A549 (cell line): ENCODE measurements around the gene MRPL40. TPM values are rescaled to one million over a fixed set of nuclear protein-coding genes. Genes with fewer than 3 reads are reported as not detected.

Experiments
- ATAC-seq, 2 experiments: fragments of 200-7000 bp in 1 of 2; fragments of >200 bp in 1 of 2; cut with Nextera tagmentation in 1 of 2; cut with Tn5 transposase in 1 of 2; 3 replicates each; pipeline versions ENCODE4 v1.8.0 to v1.9.1; 2018 to 2020; ENCODE audit warnings: mild to moderate bottlenecking in 1 of 2, moderate library complexity in 1 of 2
- CTCF ChIA-PET: fragments of 300-600 bp; sonication (Branson Sonifier 250); formaldehyde crosslinking; extraction: SDS; loops from one replicate; lab custom pipeline; 2021; ENCODE audit warnings: antibody characterized with exemption, inconsistent platforms; lab: Yijun Ruan, JAX
- POLR2A ChIA-PET: fragments of 350-600 bp; formaldehyde crosslinking; extraction: SDS; loops from one replicate; lab custom pipeline; 2021; ENCODE audit warnings: antibody characterized with exemption, inconsistent platforms; lab: Yijun Ruan, JAX
- DNase-seq, 2 experiments: peaks; one replicate each; pipeline versions ENCODE4 v3.0.0 to v3.0.0-alpha.2; 2011 to 2016; ENCODE audit warnings: low read depth in 1 of 2, low spot score in 1 of 2
- FAIRE-seq: peaks from 2 replicates; lab custom pipeline; 2011; peaks lifted over from hg19 to GRCh38; lab: Jason Lieb, UNC
- H3K27ac ChIP-seq, 2 experiments: fragments of >200 bp; sonication (Bioruptor Twin); formaldehyde crosslinking; 3 replicates each; pipeline ENCODE4 v1.5.1; 2016 to 2017
- H3K4me1 ChIP-seq: fragments of >200 bp; sonication (Bioruptor Twin); formaldehyde crosslinking; 3 replicates; pipeline ENCODE4 v1.6.1; 2016
- H3K4me2 ChIP-seq: fragments of >200 bp; sonication (Bioruptor Twin); formaldehyde crosslinking; 3 replicates; pipeline ENCODE4 v1.6.1; 2016
- H3K4me3 ChIP-seq: fragments of >200 bp; sonication (Bioruptor Twin); formaldehyde crosslinking; 3 replicates; pipeline ENCODE4 v1.5.1; 2016
- H3K9me3 ChIP-seq: fragments of >200 bp; sonication (Bioruptor Twin); formaldehyde crosslinking; 3 replicates; pipeline ENCODE4 v1.6.1; 2016
- CHD2 ChIP-seq: fragments of 150-350 bp; IDR thresholded peaks from 2 replicates; pipeline ENCODE4 v1.6.1; 2014; ENCODE audit warnings: low read length; ENCODE audit not compliant: partially characterized antibody
- CHD4 ChIP-seq: fragments of 200-600 bp; sonication (generic); IDR thresholded peaks from 2 replicates; pipeline ENCODE4 v1.6.1; 2016; ENCODE audit warnings: antibody characterized with exemption, mild to moderate bottlenecking, borderline replicate concordance
- EHF ChIP-seq: fragments of 250-450 bp; sonication (Bioruptor Pico); IDR thresholded peaks from 2 replicates; pipeline ENCODE4 v1.5.0; 2020; ENCODE audit warnings: mild to moderate bottlenecking
- EP300 ChIP-seq, 2 experiments: fragments of >200 bp; sonication (Bioruptor Twin); formaldehyde crosslinking; IDR thresholded peaks; 2 replicates in 1 of 2; 3 replicates in 1 of 2; pipeline ENCODE4 v1.6.1; 2016 to 2017
- ESRRA ChIP-seq: fragments of 150-350 bp; IDR thresholded peaks from 2 replicates; pipeline ENCODE4 v1.6.1; 2014; ENCODE audit warnings: mild to moderate bottlenecking, low read length, borderline replicate concordance
- FOSL2 ChIP-seq, 2 experiments: fragments of 450-650 bp in 1 of 2; fragments of >200 bp in 1 of 2; sonication (Bioruptor Twin) in 1 of 2; formaldehyde crosslinking; IDR thresholded peaks; 2 replicates each; pipeline versions ENCODE4 v1.5.0 to v1.6.1; 2016 to 2020; ENCODE audit warnings: mild to moderate bottlenecking in 1 of 2, moderate library complexity in 1 of 2
- GATA3 ChIP-seq: IDR thresholded peaks from 2 replicates; pipeline ENCODE4 v1.6.1; 2012; ENCODE audit warnings: borderline replicate concordance
- HEYL ChIP-seq: fragments of 250-450 bp; sonication (Bioruptor Pico); IDR thresholded peaks from 2 replicates; pipeline ENCODE4 v1.8.0; 2021; ENCODE audit warnings: mild to moderate bottlenecking, moderate library complexity
- JUNB ChIP-seq: fragments of >200 bp; sonication (Bioruptor Twin); formaldehyde crosslinking; IDR thresholded peaks from 2 replicates; pipeline ENCODE4 v1.6.1; 2016
- NPAS2 ChIP-seq: fragments of 250-450 bp; sonication (Bioruptor Pico); IDR thresholded peaks from 2 replicates; pipeline ENCODE4 v1.8.0; 2022; ENCODE audit warnings: mild to moderate bottlenecking, moderate library complexity, borderline replicate concordance
- POLR2A ChIP-seq: IDR thresholded peaks from 2 replicates; pipeline ENCODE4 v1.6.1; 2012; ENCODE audit warnings: mild to moderate bottlenecking, low read length
- POLR2AphosphoS2 ChIP-seq: conservative IDR thresholded peaks from 2 replicates; pipeline ENCODE4 v1.6.1; 2012; ENCODE audit warnings: low read length, improper control_type of control experiment, inconsistent platforms
- RAD21 ChIP-seq, 2 experiments: fragments of >200 bp in 1 of 2; sonication (Bioruptor Twin) in 1 of 2; formaldehyde crosslinking in 1 of 2; IDR thresholded peaks in 1 of 2; conservative IDR thresholded peaks in 1 of 2; 2 replicates in 1 of 2; 3 replicates in 1 of 2; pipeline ENCODE4 v1.6.1; 2012 to 2018; ENCODE audit warnings: inconsistent platforms in 1 of 2
- TFCP2L1 ChIP-seq: fragments of 250-450 bp; sonication (Bioruptor Pico); IDR thresholded peaks from 2 replicates; pipeline ENCODE4 v1.5.0; 2021; ENCODE audit warnings: mild to moderate bottlenecking
- TP53 ChIP-seq: fragments of 250-450 bp; sonication (Bioruptor Pico); IDR thresholded peaks from 2 replicates; pipeline ENCODE4 v1.5.0; 2021; ENCODE audit warnings: mild to moderate bottlenecking, moderate library complexity
- ZFP36 ChIP-seq: fragments of 450-650 bp; IDR thresholded peaks from 2 replicates; pipeline ENCODE4 v1.6.1; 2014; ENCODE audit warnings: borderline replicate concordance; ENCODE audit not compliant: partially characterized antibody
- ZNF302 ChIP-seq: fragments of 250-450 bp; sonication (Bioruptor Pico); IDR thresholded peaks from 2 replicates; pipeline ENCODE4 v1.9.0; 2021; ENCODE audit warnings: inconsistent platforms, mild to moderate bottlenecking, moderate library complexity
- ZSCAN20 ChIP-seq: fragments of 250-450 bp; sonication (Bioruptor Pico); IDR thresholded peaks from 2 replicates; pipeline ENCODE4 v1.8.0; 2022; ENCODE audit warnings: mild to moderate bottlenecking, moderate library complexity
- WGBS: methylation state at CpG from one replicate; pipeline ENCODE4 v1.1.6; 2017; ENCODE audit errors: missing lambda C conversion rate; 5-methylcytosine and 5-hydroxymethylcytosine counted together
- polyA plus RNA-seq, 4 experiments: library from polyadenylated mRNA; depleted of rRNA in 3 of 4; stranded (reverse); fragments of >200 nt; fragmentation: RNase III in 1 of 4; extraction: RNeasy Plus Mini Kit Qiagen cat#74134 plus additional on column Dnase treatment in 1 of 4; gene quantifications; 2 replicates in 3 of 4; 3 replicates in 1 of 4; pipeline ENCODE4 v1.2.3, GENCODE V29; 2011 to 2017
- TF ChIP-seq, protein P1 (sequence below): fragments of 250-450 bp; sonication (Bioruptor Pico); IDR thresholded peaks from 2 replicates; pipeline ENCODE4 v1.5.0; 2020; ENCODE audit warnings: low read depth, mild to moderate bottlenecking, moderate library complexity
- TF ChIP-seq, protein P2 (sequence below): IDR thresholded peaks from 2 replicates; pipeline ENCODE4 v1.6.1; 2012
- TF ChIP-seq, protein P3 (sequence below): fragments of 200-600 bp; sonication (generic); IDR thresholded peaks from 2 replicates; pipeline ENCODE4 v1.6.1; 2016; ENCODE audit warnings: antibody characterized with exemption, mild to moderate bottlenecking, moderate library complexity
- TF ChIP-seq, protein P4 (sequence below): fragments of 450-650 bp; IDR thresholded peaks from 2 replicates; pipeline ENCODE4 v1.6.1; 2014; ENCODE audit warnings: antibody characterized with exemption
- TF ChIP-seq, protein P5 (sequence below): fragments of >200 bp; sonication (Bioruptor Twin); formaldehyde crosslinking; IDR thresholded peaks from 3 replicates; pipeline ENCODE4 v1.6.1; 2016
- TF ChIP-seq, protein P6 (sequence below): fragments of 250-450 bp; sonication (Bioruptor Pico); IDR thresholded peaks from 2 replicates; pipeline ENCODE4 v1.5.0; 2021; ENCODE audit warnings: mild to moderate bottlenecking, moderate library complexity, borderline replicate concordance
- TF ChIP-seq, protein P7 (sequence below): fragments of 150-350 bp; IDR thresholded peaks from 2 replicates; pipeline ENCODE4 v1.6.1; 2014; ENCODE audit warnings: low read depth, mild to moderate bottlenecking, low read length

MRPL40 gene
- polyA plus RNA-seq, 2 of the 4 experiments (the other 2 are of a cell fraction) = 32.1 to 45.7 TPM

DNA sequence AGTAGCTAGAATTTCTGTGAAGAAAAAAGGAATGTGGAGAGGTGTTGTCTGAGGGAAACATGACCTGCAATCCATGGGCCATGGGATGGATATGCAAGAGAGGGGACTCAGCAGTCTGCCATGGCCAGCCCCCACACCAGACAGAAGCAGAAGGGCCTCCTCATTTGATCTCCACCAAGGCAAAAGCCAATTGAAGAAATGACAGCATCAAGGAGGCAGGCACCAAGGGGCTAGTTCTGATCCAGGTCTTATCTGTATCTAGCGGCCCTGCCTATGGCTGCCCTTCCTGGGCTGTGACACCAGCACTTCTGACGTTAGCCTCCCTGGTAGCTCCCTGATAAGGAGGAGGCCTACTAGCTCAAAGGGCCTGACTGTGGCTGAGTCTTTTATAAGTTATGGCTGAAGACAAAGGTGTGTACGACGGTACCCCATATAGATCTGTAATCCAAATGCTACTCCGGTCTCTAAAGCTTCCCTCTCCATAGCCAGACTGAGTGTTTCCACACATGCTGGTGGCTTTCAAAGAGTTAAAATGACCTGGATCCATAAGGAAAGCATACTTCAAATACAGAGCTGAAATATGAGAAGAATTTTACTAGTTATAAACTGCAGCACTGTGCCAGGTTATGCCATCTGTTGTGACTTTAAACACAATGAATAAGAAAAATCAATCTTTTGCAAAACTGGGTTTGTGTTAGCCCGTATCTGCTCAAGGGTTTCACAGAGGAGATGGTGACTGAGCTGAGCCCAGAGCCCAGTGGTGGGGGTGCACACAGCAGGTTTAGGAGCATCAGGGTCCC is 35.2 kb upstream of the MRPL40 start:
- no peak overlapping the region for H3K27ac ChIP-seq
- H3K9me3 ChIP-seq = no peaks in the 10 kb centered on the region
- DNase-seq (no peak), ATAC-seq (no peak), FAIRE-seq (no peak)
- no peak overlapping the region for H3K4me3 ChIP-seq
- POLR2A ChIA-PET = no interaction called here
- no peak overlapping the region for H3K4me2 ChIP-seq
- H3K4me1 ChIP-seq = no peaks in the 10 kb centered on the region
- 94% methylated on average over 5 of the region's 6 CpGs for WGBS
- CTCF ChIA-PET = no interaction called here
- TF ChIP-seq TFCP2L1 = no peak
- TF ChIP-seq JUNB = no peak
- no peak for TF ChIP-seq POLR2A
- TF ChIP-seq ZNF302 (CRISPR knock-in tag) = no peak
- TF ChIP-seq RAD21 (conservative IDR thresholded peaks at IDR 0.05 in 1 of 2, IDR thresholded peaks at IDR 0.05 in 1 of 2) = no peak
- TF ChIP-seq, protein P1, sequence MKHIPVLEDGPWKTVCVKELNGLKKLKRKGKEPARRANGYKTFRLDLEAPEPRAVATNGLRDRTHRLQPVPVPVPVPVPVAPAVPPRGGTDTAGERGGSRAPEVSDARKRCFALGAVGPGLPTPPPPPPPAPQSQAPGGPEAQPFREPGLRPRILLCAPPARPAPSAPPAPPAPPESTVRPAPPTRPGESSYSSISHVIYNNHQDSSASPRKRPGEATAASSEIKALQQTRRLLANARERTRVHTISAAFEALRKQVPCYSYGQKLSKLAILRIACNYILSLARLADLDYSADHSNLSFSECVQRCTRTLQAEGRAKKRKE (CRISPR knock-in tag) = no peak
- no peak for TF ChIP-seq ZFP36
- TF ChIP-seq TP53 (CRISPR knock-in tag) = no peak
- TF ChIP-seq ZSCAN20 (CRISPR knock-in tag) = no peak
- TF ChIP-seq, protein P2, sequence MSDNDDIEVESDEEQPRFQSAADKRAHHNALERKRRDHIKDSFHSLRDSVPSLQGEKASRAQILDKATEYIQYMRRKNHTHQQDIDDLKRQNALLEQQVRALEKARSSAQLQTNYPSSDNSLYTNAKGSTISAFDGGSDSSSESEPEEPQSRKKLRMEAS = no peak
- TF ChIP-seq GATA3 = no peak
- TF ChIP-seq EHF = no peak
- TF ChIP-seq FOSL2 (IDR thresholded peaks at IDR 0.05) = no peak
- no peak for TF ChIP-seq FOSL2 (CRISPR knock-in tag; IDR thresholded peaks at IDR 0.05)
- no peak for TF ChIP-seq CHD2

DNA sequence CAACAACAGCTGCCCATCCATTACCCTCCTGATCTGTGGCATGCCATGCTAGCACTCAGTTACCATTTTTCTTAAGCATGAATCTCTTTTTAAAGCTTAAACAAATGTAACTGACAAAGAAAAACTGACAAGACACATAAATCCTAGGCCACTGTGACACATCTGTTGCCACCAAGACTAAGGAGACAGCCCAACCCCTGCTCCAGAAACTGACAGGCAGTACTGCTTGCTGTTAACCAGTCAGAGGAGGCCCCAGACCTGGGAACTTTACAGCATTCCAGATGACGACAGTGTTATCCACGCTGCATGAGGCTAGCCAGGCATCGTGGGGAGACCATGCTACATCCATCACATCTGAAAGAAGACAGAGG is 34.6 kb upstream of the MRPL40 start:
- no peak overlapping the region for H3K4me2 ChIP-seq
- no peak for FAIRE-seq
- CTCF ChIA-PET = no interaction called here

More for the DNA sequence above, 34.6 kb upstream of the MRPL40 start:
- Histone ChIP-seq H3K4me1 (no peaks in the 10 kb centered on the region), H3K4me3 (no peak overlapping the region), H3K9me3 (no peaks in the 10 kb centered on the region), H3K27ac (no peak overlapping the region)
- WGBS = 82% methylated on average over 3 of the region's 3 CpGs
- TF ChIP-seq EP300 (IDR thresholded peaks at IDR 0.05) (no peak), ESRRA (no peak), CHD4 (no peak), NPAS2 (CRISPR knock-in tag) (no peak), GATA3 (no peak), HEYL (CRISPR knock-in tag) (no peak), ZFP36 (no peak), TP53 (CRISPR knock-in tag) (no peak), POLR2AphosphoS2 (no peak), FOSL2 (IDR thresholded peaks at IDR 0.05) (no peak), FOSL2 (CRISPR knock-in tag; IDR thresholded peaks at IDR 0.05) (no peak)
- TF ChIP-seq, protein P2 = no peak
- TF ChIP-seq, protein P3, sequence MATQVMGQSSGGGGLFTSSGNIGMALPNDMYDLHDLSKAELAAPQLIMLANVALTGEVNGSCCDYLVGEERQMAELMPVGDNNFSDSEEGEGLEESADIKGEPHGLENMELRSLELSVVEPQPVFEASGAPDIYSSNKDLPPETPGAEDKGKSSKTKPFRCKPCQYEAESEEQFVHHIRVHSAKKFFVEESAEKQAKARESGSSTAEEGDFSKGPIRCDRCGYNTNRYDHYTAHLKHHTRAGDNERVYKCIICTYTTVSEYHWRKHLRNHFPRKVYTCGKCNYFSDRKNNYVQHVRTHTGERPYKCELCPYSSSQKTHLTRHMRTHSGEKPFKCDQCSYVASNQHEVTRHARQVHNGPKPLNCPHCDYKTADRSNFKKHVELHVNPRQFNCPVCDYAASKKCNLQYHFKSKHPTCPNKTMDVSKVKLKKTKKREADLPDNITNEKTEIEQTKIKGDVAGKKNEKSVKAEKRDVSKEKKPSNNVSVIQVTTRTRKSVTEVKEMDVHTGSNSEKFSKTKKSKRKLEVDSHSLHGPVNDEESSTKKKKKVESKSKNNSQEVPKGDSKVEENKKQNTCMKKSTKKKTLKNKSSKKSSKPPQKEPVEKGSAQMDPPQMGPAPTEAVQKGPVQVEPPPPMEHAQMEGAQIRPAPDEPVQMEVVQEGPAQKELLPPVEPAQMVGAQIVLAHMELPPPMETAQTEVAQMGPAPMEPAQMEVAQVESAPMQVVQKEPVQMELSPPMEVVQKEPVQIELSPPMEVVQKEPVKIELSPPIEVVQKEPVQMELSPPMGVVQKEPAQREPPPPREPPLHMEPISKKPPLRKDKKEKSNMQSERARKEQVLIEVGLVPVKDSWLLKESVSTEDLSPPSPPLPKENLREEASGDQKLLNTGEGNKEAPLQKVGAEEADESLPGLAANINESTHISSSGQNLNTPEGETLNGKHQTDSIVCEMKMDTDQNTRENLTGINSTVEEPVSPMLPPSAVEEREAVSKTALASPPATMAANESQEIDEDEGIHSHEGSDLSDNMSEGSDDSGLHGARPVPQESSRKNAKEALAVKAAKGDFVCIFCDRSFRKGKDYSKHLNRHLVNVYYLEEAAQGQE = no peak
- TF ChIP-seq, protein P4, sequence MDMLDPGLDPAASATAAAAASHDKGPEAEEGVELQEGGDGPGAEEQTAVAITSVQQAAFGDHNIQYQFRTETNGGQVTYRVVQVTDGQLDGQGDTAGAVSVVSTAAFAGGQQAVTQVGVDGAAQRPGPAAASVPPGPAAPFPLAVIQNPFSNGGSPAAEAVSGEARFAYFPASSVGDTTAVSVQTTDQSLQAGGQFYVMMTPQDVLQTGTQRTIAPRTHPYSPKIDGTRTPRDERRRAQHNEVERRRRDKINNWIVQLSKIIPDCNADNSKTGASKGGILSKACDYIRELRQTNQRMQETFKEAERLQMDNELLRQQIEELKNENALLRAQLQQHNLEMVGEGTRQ = no peak
- TF ChIP-seq, protein P5, sequence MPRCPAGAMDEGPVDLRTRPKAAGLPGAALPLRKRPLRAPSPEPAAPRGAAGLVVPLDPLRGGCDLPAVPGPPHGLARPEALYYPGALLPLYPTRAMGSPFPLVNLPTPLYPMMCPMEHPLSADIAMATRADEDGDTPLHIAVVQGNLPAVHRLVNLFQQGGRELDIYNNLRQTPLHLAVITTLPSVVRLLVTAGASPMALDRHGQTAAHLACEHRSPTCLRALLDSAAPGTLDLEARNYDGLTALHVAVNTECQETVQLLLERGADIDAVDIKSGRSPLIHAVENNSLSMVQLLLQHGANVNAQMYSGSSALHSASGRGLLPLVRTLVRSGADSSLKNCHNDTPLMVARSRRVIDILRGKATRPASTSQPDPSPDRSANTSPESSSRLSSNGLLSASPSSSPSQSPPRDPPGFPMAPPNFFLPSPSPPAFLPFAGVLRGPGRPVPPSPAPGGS = no peak
- TF ChIP-seq, protein P6, sequence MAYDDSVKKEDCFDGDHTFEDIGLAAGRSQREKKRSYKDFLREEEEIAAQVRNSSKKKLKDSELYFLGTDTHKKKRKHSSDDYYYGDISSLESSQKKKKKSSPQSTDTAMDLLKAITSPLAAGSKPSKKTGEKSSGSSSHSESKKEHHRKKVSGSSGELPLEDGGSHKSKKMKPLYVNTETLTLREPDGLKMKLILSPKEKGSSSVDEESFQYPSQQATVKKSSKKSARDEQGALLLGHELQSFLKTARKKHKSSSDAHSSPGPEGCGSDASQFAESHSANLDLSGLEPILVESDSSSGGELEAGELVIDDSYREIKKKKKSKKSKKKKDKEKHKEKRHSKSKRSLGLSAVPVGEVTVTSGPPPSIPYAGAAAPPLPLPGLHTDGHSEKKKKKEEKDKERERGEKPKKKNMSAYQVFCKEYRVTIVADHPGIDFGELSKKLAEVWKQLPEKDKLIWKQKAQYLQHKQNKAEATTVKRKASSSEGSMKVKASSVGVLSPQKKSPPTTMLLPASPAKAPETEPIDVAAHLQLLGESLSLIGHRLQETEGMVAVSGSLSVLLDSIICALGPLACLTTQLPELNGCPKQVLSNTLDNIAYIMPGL = no peak
- TF ChIP-seq, protein P7, sequence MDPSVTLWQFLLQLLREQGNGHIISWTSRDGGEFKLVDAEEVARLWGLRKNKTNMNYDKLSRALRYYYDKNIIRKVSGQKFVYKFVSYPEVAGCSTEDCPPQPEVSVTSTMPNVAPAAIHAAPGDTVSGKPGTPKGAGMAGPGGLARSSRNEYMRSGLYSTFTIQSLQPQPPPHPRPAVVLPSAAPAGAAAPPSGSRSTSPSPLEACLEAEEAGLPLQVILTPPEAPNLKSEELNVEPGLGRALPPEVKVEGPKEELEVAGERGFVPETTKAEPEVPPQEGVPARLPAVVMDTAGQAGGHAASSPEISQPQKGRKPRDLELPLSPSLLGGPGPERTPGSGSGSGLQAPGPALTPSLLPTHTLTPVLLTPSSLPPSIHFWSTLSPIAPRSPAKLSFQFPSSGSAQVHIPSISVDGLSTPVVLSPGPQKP = no peak
- ATAC-seq = no peak
- POLR2A ChIA-PET = no interaction called here
- no peak for DNase-seq
